Osteoblast (primary cell): ENCODE data around the gene KIF17. TPM values are rescaled to one million over a fixed set of nuclear protein-coding genes. Genes with fewer than 3 reads are reported as not detected.

ENCODE experiments used
- DNase-seq: peaks from one replicate; pipeline ENCODE4 v3.0.0; 2011; ENCODE audit warnings: low spot score, mixed read lengths; ENCODE audit not compliant: insufficient read length; ENCODE audit errors: missing footprints
- H2AFZ ChIP-seq: 2 replicates; pipeline ENCODE4 v1.6.0; 2011; ENCODE audit warnings: mild to moderate bottlenecking, low read length
- H3K27ac ChIP-seq: 2 replicates; pipeline ENCODE4 v1.5.1; 2011; ENCODE audit warnings: mild to moderate bottlenecking, low read depth, low read length, moderate library complexity
- H3K27me3 ChIP-seq: 2 replicates; pipeline ENCODE4 v1.6.0; 2012; ENCODE audit warnings: mild to moderate bottlenecking, control low read depth, inconsistent platforms, low read length, moderate library complexity; ENCODE audit not compliant: insufficient read depth
- H3K36me3 ChIP-seq: 2 replicates; pipeline ENCODE4 v1.5.1; 2011; ENCODE audit warnings: mild to moderate bottlenecking, low read length, control low read depth, moderate library complexity; ENCODE audit not compliant: insufficient read depth
- H3K4me1 ChIP-seq: 2 replicates; pipeline ENCODE4 v1.5.1; 2011; ENCODE audit warnings: mild to moderate bottlenecking, low read length, control low read depth, moderate library complexity; ENCODE audit not compliant: insufficient read depth
- H3K4me2 ChIP-seq: 2 replicates; pipeline ENCODE4 v1.6.0; 2011; ENCODE audit warnings: mild to moderate bottlenecking, low read length; ENCODE audit not compliant: insufficient read depth
- H3K4me3 ChIP-seq: fragments of 200-600 bp; sonication (generic); 3 replicates; pipeline ENCODE4 v1.5.1; 2012; ENCODE audit warnings: mild to moderate bottlenecking, low read length, inconsistent platforms; ENCODE audit not compliant: insufficient read depth
- H3K79me2 ChIP-seq: 2 replicates; pipeline ENCODE4 v1.6.0; 2012; ENCODE audit warnings: mild to moderate bottlenecking, low read length, control low read depth, inconsistent platforms; ENCODE audit not compliant: insufficient read depth
- H3K9me3 ChIP-seq: 2 replicates; pipeline ENCODE4 v1.5.1; 2011; ENCODE audit warnings: low read depth, low read length, control low read depth
- H4K20me1 ChIP-seq: 2 replicates; pipeline ENCODE4 v1.6.0; 2012; ENCODE audit warnings: mild to moderate bottlenecking, low read length, control low read depth; ENCODE audit not compliant: insufficient read depth
- CTCF ChIP-seq: IDR thresholded peaks from 2 replicates; pipeline ENCODE4 v1.5.1; 2011; ENCODE audit warnings: mild to moderate bottlenecking, low read depth, low read length, moderate library complexity; ENCODE audit errors: extremely low read depth
- total RNA-seq: library from RNA; depleted of rRNA; stranded (reverse); fragments of >200 nt; gene quantifications from 2 replicates; pipeline ENCODE4 v1.2.3, GENCODE V29; 2012

Gene KIF17
- total RNA-seq, 1 donor = 0.36 TPM

DNA sequence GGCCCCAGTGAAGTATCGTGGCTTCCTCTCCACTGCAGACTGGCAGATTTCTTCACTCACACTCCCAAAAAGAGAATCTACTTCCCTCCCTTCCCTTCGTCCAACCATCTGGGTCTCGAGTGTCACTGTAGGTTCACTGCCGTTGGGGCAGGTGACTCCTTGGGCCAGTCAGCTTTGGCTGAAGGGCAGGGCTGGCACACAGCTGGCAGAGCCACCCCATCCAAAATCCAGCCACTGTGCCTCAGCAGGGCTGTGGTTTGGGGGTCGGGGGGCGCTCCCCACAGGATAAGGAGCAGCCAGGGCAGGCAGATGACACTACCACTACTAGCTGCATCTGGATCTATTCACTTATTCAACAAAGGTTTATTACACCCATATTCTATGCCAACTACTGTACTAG is 74.7 kb downstream of the KIF17 start:
- Histone ChIP-seq H3K4me2 (no peak overlapping the region), H3K9me3 (no peaks in the 10 kb centered on the region), H3K27ac (no peak overlapping the region), H3K27me3 (no peaks in the 10 kb centered on the region), H3K79me2 (no peaks in the 10 kb centered on the region), H2AFZ (no peak overlapping the region), H3K4me3 (no peak overlapping the region), H3K4me1 (no peaks in the 10 kb centered on the region), H3K36me3 (peaks cover 55% of the 10 kb centered on the region), H4K20me1 (peaks cover 7% of the 10 kb centered on the region)
- TF ChIP-seq CTCF = no peak
- no peak for DNase-seq

DNA sequence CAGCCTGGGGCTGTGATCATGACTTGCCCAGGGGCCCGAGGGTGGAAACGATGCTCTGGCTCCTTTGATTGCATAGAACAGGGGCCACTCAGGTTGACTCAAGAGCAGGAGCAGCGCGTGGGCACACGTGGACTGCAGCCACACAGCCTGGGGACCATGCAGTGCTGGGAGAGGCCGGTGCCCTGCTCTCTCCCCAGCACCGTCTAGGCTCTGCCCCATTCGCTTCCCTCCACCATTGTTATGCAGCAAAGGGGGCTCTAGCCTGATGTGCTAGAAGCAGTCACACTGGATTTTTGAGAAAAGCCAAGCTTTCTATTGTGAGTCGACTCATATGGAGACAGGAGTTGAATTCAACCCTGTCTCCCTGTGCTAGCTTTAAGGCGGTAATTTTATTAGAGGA is 75.8 kb downstream of the KIF17 start:
- Histone ChIP-seq H3K9me3 (no peaks in the 10 kb centered on the region), H3K4me2 (no peak overlapping the region), H3K4me3 (no peak overlapping the region), H3K27me3 (no peaks in the 10 kb centered on the region), H3K79me2 (peaks cover under 1% of the 10 kb centered on the region), H3K4me1 (no peaks in the 10 kb centered on the region), H2AFZ (no peak overlapping the region), H4K20me1 (peaks cover 10% of the 10 kb centered on the region), H3K36me3 (peaks cover 56% of the 10 kb centered on the region), H3K27ac (no peak overlapping the region)
- TF ChIP-seq CTCF = no peak
- DNase-seq = peak; percentile 21

- Histone ChIP-seq H2AFZ (no peak overlapping the region), H3K4me2 (no peak overlapping the region), H3K4me3 (no peak overlapping the region), H3K27me3 (no peaks in the 10 kb centered on the region), H4K20me1 (peaks cover 18% of the 10 kb centered on the region), H3K27ac (no peak overlapping the region), H3K79me2 (peaks cover 5% of the 10 kb centered on the region), H3K4me1 (no peaks in the 10 kb centered on the region), H3K36me3 (peaks cover 50% of the 10 kb centered on the region), H3K9me3 (no peaks in the 10 kb centered on the region)
- TF ChIP-seq CTCF = peak; percentile 86
- peak; percentile 93 for DNase-seq
Observed at GRCh38 chr1:20640183-20640597, 77.6 kb downstream of the KIF17 start.

DNA sequence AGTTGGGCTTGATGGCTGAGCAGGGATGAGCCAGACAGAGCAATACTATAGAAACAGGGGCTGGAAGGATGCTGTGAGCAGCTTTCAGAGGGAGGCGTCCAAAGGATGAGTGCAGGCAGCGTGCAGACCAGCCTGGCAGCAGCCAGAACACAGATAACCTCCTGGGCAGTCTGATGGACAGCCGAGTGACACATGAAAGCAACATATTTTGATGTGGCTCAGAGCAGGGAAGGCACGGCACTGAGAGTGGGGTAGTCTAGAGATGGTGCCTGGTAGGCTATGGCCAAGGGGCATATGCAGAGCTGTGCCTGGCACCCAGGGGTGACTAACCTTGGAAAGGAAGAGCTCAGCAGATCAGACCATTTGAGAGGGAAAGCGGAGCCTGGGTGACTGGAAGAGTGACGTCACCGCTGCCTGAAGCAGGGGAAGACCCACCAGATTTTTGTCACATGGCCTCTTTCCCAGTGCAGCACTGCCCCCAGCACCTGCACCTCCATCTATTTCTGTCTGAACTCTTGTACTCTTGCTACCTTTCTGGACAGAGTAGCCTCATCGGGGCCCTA is 80.9 kb downstream of the KIF17 start:
- Histone ChIP-seq H4K20me1 (peaks cover 27% of the 10 kb centered on the region), H3K27me3 (no peaks in the 10 kb centered on the region), H3K4me2 (no peak overlapping the region)

More for the DNA sequence above, 80.9 kb downstream of the KIF17 start:
- H2AFZ ChIP-seq = no peak overlapping the region
- H3K4me3 ChIP-seq = no peak overlapping the region
- H3K27ac ChIP-seq = no peak overlapping the region
- no peak for DNase-seq
- peaks cover 17% of the 10 kb centered on the region for H3K4me1 ChIP-seq
- H3K79me2 ChIP-seq = peaks cover 19% of the 10 kb centered on the region
- H3K36me3 ChIP-seq = peaks cover 38% of the 10 kb centered on the region
- no peaks in the 10 kb centered on the region for H3K9me3 ChIP-seq
- no peak for TF ChIP-seq CTCF
